Measurements from ENCODE around the gene FAM227B.
"Not testable (repeated sequence)": the region's sequence is repeated elsewhere in the genome, so short reads cannot be mapped to it uniquely, and the experiment has no call there.

Gene FAM227B, protein sequence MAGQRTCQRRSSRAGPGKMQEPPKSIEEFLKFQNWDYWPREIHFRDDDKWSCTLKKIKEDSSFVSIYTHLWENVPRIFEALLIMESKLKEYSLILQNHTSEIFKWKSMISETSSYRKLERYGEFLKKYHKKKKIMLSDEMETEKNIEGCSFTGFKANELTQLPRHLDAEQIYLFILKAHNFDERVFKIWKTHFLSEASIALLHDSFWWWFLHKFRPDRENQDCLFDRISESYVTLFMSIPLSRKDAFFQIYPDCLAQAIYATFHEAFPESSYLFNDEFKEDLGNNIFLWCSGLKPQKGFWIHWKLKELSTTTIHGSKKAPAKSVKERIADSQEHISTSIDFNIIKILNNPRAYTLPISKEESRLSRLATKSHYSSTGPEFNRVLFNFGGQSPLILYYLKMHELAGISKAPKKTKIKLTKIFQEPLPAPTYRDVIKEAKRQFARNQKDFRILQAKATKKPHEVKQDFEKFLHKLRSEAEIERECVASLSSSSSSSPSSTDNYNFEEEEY

DNA sequence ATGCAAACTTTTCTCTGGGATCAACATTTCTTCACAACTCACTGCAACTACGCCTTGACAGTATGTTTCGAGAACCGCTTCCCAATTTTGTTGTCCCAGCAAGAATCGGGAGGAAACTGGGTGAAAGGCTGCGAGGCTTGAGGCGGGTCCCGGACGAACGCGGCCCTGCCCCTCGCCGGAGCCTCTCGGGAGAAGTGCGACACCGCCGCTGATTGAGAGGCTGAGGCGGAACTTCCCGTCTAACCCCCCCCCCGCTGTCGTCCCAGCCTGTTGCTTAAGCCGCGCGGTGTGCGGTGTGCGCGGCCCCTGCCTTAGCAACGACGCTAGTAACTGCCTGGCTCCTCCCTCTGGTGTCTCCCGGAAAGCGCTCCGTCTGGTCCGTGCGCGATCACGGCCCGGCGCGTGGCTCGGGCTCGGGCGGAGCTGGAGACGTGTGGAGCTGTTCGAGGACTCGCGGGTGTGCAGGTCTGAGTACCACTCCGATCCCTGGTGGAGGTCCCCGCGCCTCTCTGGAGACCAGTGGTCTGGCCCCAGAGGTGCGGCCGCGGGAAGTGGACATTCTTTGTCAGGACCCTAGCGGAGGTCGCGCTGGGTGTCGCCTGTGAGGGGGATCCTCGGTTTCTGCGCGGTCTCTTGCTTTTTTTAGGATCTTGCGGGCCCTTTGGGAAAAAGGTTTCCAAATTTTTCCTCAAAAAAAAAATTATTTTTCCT is at the start of gene FAM227B, which contains the start of gene DTWD1:
TSS of gene FAM227B (minus strand) at position 161 of the 711 bp plus-strand sequence. CDS start 5,647 bp downstream, outside the sequence.
TSS of gene DTWD1 (plus strand) at position 391 of the 711 bp plus-strand sequence. CDS start 4,120 bp downstream, outside the sequence.
- DNase-seq, result peak; percentile 97

DNA sequence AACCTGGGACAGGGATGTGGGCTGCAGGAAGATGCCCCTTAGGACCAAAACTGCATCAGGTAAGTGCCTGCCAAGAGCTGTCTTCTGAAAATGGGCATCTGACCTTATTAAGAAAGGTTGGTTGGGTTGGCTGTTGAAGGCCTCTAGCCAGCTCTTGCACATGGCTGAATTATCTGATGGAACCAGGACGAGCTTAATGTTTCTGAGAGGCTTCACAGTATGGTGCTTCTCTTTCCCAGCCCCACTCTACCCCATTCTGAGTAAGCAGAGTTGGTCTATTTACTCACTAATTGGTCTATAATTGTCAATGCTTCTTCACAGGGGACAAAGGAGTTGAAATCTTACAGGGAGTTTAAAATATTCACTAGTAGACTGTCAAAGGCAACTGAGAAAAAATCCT is 48.7 kb upstream of the FAM227B start:
- DNase-seq, result peak; percentile 43

DNA sequence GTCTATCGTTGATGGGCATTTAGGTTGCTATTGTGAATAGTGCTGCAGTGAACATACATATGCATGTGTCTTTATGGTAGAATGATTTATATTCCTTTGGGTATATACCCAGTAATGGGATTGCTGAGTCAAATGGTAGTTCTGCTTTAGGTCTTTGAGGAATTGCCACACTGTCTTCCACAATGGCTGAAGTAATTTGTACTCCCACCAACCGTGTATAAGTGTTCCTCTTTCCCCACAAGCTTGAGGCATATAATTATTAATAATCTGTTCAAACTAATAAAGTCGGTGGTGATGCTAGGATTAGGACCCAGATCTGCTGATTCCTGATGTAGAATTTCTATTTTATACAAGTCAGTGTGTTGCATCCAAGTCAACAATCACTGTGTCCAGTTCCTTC is 45.9 kb upstream of the FAM227B start:
- not testable (repeated sequence) for DNase-seq

DNA sequence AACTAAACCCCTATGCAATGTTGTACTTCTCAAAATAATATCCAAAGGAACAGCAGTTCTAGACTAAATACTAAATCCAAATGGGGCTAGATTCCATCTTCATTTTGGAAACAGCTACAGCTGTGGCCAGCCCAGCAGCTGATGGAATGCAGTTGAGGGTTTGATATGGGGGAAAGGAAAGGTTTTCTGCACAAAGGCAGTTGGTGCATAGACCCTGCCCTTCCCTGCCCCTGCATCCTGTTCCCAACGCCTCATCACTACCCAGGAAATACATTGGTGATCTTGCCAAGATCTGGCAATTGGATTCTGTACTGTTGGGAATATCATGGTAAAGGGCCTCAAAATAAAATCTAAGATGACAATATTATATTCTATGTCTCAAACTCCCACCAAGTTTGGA is 44.1 kb upstream of the FAM227B start:
- no peak for DNase-seq

DNA sequence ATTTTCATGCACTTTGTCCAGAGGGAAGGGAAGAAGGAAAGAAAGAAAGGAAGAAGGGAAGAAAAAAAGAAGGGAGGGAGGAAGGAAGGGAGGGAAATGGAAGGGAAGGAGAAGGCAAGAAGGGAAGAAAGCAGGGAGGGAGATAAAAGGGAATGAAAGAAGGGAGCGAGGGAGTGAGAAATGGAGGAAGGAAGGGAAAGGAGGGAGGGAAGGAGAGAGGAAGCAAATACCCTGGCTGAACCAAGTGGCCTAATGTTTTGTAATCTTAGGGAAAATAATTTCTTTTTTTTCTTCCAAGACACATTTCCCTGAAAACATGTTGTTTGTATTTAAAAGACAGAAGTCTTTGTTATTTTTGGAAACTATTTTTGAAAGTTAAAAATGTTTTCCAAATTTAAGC is 36.1 kb upstream of the FAM227B start:
- DNase-seq, result no peak

DNA sequence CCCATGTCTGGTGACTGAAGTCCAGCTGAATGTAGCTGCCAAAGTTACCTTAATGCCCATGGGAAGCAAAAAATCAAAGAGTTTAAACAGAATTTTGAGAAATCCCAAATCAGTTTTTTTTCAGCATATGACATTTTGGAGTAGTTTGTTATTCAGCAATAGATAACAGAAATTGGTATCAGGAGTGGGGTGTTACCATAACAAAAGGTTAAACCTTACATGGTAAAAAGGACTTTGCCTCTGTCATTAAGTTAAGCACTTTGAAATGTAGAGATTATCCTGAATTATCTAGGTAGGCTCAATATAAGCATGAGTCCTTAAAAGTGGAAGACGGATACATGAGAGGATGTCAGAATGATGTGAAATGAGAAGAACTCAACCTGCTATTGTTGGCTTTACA is 32.3 kb upstream of the FAM227B start:
- DNase-seq, result no peak

DNA sequence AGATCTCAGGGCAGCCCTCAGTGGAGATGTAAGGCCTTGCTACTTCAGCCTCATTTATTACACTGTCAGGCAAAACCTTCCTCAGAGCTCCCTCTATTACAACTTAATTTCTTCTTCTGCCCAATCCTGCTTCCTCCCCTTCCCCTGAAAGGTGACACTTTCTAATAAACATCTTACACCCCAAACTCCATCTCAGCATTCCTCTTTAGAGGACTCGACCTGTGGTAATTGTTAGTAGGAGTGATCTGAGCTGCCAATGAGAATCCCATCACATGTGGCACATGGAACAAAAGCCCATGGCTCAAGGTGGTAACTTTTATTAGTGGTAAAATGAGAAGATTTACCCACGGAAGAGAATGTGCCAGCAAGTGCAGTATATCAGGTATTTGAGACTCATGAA is 30.1 kb upstream of the FAM227B start:
- DNase-seq, result no peak

DNA sequence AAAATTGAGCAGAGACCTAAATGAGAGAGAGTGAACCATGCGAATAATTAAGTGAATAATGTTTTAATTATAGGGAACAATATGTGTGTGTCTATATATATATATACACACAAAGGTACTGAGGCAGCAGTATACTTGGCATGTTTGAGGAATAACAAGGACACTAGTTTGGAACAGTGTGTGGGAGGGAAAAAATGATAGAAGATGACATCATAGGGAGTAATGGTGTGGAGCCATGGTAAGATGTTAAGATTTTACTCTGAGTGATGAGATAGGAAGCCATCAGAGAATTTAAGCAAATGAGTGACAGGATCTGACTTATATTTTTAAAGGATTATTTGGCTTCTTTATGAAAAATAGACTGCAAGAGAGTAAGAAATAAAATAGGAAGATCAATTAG is 29.4 kb upstream of the FAM227B start:
- DNase-seq, result no peak

DNA sequence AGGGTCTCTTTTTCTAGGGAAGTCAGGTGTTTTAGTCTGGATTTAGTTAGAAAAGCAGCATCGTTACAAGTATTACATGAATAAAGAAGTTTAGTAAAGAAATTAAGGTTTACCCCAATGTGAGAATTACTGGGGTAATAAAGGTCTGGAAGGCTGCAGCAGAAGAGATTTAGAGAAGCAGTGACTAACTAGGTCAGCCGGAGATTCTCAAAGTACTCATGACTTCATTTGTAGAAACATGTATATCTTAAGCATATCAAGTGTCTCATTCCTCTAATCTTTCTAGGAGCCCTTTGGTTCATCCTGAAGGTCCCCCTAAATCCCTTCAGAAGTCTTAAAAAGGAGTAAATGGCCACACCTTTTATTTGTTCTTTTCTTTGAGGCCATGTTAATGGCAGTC is 26.3 kb upstream of the FAM227B start:
- no peak for DNase-seq

DNA sequence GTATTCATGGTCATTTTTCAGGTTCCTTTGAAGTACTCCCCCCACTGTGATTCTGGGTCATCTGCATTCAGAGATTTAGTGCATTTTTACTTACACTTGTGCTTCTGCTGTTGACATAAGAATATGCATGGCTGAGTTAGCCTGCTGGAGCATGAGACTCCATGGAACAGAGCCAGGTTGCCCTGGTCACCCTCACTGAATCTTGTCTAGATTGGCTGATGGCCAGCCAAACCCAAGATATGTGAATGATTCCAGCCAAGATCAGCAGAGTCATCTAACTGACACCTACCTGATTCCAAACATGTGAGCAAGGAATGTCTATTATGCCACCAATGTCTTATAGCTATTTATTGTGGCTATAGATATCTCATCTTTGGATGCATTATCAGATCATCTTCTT is 25.3 kb upstream of the FAM227B start:
- DNase-seq, result no peak

DNA sequence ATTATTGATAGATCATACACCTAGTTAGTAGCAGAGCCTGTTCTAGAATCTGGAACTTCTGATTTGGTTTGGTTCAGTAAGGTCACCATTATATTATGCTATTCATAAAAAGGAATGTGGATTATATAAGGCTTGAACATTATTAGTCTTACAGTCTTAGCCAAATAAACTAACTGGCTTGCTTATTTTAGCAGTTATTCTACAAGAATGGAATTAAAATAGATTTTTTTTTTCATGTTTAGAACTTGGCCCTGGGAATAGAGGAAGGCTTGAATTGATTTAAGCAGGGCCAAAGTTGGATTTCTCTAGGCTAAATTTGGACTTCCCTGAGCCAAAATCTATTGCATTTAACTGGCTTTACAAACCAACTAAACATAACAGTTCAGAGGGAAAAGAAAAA is 24.7 kb upstream of the FAM227B start:
- DNase-seq, result no peak

DNA sequence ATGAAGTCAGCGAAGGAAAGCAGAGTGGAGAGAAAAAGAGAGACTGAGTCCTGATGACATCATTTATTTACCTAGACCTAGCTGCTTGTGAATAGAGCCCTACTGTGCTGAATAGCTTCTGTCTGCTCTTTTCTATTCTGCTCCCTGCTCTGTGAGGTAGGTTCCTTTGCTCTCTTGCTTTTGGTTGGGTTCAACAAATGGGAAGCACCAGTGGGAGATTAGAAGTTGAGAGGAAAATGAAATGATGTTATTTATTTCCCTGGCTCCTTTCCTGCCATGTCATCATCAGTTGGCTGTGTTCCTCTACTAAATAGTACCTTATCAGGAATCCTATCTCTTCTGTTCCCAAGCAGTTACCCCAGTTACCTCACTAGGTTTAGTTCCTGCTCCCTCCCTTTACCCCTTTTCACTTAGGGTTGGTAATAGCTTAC is 23.8 kb upstream of the FAM227B start:
- DNase-seq, result no peak

DNA sequence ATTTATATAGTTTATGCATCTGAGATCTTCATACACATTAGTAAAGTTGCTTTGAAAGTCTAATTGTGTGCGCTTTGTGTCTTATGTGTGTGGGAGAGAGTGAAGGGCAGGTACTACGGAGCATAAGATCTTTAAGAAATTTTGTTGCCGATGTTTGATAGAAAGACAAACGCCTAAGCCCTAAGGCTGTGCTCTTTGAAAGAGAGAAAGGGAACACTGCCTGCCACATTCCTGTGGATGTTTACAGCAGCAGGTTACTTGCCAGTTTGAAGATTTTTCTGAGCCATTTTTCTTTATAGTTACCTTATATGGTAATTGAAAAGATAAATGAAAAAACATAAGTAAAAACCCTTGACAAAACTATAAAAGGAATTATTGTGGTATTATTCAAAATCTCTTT is 17.2 kb upstream of the FAM227B start:
- DNase-seq, result no peak

DNA sequence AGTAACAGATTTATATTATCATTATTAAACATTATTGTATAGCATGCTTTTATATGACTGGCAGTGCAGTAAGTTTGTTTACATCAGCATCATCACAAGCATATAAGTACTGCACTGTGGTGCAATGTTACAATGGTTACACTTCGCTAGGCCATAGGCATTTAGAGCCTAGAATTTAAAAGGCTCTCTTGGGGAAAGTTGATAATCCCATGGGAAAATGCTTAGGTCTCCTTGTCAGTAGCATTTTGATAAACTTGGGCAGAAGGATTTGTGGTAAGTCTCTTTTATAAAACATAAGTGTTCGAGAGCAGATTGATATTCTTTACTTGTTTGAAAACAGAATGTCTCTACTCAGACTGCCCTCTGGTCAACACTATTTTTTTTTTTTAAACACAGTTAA is 7.8 kb upstream of the FAM227B start:
- DNase-seq, result no peak

DNA sequence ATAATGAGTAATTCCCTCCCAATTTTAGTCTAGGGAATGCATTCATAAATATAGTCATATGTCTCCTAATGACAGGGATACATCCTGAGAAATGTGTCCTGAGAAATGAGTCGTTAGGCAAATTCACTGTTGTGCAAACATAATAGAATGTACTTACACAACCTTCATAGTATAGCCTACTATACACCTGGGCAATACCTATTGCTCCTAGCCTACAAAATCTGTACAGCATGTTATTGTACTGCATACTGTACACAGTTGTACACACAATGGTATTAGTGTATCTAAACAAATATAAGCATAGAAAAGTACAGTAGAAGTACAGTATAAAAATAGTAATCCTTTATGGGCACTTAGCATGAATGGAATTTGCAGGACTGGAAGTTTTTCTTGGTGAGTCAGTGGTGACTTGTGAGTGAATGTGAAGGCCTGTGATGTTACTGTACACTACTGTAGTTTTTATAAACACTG is 6.8 kb upstream of the FAM227B start:
- no peak for DNase-seq

DNA sequence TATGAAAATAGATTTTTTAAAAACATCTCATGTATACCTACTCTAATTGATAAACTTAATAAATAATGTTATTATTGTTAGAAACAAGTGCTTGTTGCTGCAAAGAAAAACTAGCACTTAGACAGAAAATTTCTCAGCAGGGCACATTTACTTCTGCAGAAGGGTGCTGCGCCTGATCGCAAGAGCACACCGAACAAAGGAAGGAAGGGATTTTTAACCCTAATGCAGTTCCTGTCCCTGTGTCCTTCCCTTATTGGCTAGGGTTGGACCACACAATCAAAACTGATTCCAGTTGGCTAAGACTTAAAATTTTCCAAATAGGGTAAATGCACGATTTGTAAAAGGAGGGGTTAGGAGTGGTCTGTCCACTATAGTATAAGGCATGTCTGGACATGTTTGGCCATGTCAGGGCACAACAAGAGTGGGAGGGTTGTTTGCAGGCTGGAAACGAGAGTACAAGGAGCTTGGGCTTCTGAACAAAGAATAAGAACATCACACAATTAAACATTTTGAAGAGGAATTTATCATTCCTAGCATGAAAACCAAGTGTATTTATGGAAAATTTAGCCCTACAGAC is 4.9 kb upstream of the FAM227B start:
- DNase-seq, result no peak

DNA sequence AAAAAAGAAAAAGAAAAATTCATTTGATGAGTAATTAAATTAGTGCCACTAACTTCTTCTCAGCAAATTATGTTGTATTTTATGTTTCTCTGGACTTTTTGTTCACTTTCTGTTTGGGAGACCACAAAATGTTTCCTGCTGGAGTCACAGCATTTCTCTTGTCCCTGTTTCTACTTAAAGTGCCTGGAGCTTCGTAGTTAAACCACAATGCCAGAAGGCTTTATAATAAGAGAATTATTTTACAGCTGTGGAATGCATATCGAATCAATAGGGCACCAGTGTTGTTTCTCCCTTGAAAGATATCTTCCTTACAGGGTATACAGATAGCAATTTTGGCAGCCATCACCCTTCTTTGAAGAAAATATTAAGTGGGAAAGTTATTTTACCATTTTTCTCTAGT is 3.4 kb upstream of the FAM227B start:
- no peak for DNase-seq

DNA sequence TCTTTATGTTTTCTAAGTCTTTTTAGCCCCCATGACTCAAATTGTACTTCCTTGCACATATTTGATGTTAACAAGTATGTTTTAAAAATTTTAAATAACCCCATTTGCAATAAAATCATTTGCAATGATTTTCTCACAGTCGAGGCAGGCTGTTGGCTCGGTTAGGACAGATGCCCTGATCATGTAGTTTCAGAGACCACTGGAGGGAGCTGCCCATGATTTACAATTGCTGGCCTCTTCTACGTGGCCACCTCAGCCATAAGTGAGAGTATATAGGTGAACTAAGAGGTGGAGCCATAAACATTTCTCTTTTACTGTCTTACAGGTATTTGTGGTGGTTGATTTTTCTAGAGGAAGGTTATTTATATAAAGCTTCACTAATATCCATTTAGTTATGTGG is 1.9 kb upstream of the FAM227B start:
- DNase-seq, result no peak

DNA sequence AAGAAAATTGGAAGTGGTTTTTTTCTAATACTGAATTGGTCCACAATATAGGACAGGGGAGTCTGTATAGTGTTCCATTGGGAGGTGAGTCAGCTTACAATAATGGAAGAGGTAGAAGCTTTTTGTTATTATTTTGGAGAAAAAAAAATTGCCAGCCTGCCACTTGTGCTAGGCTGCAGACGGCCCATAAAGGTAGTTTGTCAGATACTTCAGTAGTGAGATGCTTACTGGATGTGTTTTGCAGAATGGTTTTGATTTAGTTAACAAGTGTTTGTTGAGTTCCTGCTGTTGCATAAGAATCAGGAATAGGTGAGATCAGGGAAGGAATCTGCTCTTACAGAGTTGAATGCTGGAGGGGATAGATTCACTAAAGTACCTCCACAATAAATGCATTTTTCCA is 1.3 kb upstream of the FAM227B start:
- no peak for DNase-seq

DNA sequence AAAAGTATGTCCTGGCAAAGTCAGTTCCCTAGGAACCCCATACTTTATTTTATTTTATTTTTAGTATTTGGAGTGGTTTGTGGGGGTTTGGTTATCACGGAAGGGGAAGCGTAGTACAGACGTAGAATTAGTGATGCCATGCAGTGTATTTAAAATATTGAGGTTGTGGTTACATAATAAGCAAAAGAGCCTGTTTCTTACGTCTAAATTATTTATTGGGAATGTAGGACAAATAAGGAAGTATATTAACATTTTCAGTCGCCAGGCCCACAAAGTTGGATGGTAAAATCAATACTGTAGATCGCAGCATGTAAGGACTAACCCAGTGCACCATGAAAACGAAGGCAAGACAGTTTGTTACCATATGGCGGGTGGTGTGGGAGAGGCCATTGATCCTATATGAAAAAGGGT is 788 bp upstream of the FAM227B start:
- no peak for DNase-seq

DNA sequence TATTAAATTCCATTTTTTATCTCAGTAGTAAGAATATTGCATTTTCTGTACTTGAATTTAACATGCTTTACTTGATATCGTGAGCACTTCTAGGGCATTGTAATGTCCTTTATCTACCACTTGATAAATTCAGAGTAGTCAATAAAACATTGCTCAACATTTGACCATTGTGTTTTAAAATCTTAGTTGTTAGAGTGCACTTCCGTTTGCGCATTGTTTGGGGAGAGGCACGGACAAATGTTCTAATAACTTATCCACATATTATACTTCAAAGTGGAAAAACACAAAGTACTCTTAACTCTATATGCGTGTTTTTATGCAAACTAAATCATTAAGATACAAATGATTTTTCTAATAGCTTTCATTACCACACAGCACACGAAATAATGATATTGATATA is 419 bp downstream of the FAM227B start:
- DNase-seq, result no peak

DNA sequence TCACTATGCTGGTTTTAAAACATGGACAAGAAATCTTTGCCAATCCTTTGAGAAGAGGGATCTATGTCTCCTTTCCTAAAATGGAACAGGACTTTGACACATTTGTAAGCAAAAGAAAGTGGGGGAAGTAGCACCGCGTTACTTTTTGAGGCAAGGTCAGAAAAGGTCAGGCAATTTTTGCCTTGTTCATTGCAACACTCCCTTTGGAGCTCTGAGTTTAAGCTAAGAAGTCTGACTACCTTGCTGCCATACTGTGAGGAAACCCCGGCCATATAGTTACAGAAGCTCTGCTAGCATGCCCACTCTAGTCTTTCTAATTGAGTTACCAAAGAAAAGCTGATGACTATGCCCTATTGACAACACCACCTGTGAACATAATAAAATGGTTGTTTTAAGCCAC is 1.4 kb downstream of the FAM227B start:
- no peak for DNase-seq

DNA sequence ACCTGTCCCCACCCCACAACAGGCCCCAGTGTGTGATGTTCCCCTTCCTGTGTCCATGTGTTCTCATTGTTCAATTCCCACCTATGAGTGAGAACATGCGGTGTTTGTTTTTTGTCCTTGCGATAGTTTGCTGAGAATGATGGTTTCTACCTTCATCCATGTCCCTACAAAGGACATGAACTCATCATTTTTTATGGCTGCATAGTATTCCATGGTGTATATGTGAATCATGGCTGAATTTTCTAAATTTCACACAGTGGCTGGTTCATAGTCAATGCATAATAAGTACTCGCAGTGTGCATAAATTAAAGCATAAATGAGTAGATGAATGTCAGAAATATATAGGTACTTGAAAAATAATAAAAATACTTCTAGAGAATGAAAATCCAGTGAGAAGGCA is 8.4 kb downstream of the FAM227B start:
- DNase-seq, result not testable (repeated sequence)

Measured in retina (tissue), 1 donor.